COR-L47 (cell line): ENCODE measurements around the gene GINS2.

ENCODE experiments used
- DNase-seq: peaks from one replicate; lab custom pipeline; 2025; lab: John Stamatoyannopoulos, UW

GINS2 gene

DNA sequence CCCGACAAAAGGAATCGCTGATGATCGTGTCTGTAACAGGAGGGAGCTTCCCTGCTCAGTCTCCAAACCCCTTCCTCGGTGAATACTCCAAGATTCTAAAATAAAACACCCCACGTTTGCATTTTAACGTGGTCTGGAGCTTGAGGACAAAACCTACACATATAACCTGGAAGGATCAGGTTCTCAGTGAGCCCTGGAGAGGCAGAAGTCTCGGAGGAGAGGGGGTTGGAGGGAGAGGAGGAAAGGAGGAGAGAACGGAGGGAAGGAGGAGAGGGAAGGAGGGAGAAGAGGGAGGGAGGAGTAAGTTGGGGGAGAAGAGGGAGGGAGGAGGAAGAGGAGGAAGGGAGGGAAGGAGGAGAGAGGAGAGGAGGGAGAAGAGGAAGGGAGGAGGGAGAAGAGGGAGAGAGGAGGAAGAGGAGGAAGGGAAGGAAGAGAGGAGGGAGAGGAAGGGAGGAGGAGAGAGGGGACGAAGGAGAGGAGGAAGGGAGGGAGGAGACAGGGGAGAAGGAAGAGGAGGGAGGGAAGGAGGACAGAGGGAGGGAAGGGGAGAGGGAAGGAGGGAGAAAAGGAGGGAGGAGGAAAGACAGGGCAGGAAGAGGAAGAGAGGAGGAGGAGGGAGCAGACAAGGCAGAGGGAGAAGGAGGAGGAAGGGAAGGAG, 27.4 kb upstream of the GINS2 start:
- no peak for DNase-seq

DNA sequence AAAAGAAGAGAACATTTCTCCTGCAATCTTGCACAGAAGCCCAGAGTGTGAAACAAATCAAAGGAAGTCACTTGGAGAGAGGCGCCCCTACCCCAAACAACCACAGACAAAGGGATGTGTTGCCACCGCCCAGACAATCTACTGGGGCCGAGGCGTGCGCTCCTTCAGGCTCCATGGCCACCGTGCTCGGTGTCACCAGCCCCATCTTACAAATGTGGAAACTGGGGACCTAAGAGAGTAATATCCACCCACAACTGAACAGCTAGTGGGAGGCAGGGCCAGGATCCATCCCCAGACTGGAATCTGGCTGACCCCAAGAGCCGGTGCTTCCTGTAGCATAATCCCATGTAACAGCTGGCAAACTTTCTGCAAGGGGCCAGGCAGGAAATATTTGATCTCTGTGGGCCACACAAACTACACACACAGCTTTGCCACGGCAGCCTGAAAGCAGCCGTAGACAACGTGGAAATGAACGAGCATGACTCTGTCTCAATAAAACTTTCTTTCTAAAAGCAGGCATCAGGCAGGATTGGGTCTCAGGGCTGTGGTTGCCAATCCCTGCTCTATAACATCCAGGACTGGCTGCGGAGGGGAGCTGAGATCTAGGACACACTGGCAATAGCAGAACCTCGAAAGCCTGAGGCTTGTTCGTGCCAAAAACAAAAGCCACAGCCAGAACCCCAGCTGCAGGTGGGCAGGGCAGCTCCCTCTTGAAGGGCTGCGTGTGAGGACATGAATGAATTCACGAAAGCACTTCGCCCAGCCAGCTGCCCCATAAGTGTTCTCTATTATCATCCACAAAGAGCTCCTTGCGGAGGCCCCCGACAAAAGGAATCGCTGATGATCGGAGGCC, 26.6 kb upstream of the GINS2 start:
- peak; percentile 72 for DNase-seq

DNA sequence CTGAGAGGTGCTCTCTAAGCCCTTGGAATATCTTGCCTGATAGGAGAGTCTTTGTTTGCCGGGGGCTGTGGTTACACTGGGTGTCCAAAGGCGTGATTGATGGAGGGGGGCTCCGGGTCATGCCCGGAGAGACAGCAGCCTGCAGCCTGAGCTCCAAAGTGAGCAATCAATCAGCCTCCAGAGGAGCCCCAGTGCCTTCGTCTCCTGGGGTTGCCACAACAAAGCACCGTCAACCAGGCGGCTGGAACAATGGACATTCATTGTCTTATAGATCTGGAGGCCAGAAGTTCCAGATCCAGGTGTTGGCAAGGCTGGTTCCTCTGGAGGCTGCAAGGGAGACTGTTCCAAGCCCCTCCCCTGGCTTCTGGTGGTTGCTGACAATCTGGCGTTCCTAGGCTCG, 24.0 kb upstream of the GINS2 start:
- peak; percentile 95 for DNase-seq

DNA sequence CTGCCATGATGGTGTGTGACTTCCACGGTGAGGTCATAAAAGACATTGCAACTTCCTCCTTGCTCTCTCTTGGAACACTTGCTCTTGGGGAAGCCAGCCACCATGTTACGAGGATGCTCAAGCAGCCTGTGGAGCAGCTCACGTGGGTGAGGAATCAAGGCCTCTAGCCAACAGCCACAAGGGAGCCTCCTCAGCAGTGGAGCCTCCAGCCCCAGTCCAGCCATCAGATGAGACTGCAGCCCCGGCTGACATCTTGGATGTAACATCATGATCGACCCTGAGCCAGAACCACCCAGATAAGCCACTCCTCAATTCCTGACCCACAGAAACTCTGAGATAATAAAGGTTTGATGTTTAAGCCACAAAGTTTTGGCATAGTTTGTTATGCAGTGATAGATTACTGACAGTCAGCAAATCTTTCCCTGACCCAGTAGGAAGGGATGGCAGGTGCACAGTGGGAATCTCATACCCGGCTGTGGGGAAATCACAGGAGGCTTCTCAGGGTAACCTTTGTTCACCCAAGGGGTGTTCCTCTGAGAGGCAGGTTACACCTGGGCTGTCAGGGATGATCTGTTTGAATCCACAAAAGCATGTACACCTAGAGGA, 23.3 kb upstream of the GINS2 start:
- no peak for DNase-seq

DNA sequence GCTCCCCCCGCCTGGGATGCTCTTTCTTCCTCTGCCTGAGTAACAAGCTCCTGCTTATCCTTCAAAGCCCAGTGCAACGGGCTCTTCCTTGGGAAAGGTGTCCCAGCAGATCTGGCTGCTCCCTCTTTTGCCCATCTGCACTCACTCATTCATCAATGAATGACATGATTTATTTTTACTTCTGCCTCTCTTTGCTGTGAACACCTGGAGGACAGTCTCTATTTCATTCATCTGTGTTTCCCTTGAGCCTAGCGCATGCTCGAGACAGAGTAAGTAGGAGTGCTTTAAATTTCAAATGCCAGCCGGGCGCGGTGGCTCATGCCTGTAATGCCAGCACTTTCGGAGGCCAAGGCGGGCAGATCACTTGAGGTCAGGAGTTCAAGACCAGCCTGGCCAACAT, 22.0 kb upstream of the GINS2 start:
- no peak for DNase-seq

DNA sequence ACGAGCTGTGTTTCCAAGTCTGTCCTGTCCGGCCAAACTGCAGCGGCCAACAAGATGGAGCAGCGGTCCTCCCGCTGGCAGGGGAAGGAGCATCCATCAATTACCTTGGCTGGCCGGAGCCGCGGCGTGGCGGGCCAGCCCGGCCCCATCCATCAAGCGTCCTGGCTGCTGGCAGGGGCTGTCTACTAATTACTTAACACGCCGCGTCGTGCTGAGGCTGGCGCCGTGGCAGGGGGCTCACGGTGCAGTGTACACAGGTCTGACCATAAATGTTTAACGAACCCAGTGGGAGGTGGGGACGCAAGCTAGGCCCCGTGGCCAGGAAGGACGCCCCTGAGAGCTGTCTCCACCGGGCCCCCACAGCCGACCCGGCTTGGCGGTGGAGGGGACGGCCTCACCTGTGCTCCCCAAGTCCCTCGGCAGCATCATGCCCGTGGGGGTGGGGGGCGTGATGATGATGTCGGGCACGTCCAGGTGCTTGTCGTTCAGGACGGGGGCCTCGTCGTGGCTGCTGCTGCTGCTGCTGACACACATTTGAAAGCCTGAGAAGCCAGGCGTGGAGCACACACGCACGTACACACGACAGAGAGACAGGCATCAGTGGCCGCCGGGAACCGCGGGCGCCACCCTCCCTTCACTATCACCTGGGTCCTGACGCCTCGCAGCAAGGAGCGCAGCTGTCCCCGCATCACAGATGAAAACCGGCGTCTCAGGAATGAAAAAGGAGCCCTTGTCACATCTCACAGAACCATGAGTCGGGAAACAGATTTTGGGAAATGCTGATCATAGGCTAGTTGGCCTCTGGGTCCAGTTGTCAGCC, 21.2 kb upstream of the GINS2 start:
- peak; percentile 93 for DNase-seq

DNA sequence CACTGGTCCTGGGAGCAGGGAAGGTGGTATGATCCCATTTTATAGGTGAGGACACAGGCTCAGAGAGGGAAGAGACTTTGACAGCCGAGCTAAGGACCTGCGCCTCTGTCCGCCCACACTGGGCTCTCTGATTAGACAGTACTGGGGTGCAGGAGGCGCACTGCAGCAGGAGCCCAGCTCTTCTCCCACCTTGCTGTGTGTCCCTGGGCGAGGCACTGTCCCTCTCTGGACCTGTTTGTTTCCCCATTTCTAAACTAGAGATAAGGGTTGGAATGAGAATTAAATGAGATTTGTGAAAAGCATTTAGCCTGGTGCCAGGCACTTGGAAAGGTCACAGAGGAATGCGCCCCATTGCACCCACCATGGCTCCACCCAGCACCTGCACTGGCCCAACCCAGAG, 19.6 kb upstream of the GINS2 start:
- DNase-seq = no peak

DNA sequence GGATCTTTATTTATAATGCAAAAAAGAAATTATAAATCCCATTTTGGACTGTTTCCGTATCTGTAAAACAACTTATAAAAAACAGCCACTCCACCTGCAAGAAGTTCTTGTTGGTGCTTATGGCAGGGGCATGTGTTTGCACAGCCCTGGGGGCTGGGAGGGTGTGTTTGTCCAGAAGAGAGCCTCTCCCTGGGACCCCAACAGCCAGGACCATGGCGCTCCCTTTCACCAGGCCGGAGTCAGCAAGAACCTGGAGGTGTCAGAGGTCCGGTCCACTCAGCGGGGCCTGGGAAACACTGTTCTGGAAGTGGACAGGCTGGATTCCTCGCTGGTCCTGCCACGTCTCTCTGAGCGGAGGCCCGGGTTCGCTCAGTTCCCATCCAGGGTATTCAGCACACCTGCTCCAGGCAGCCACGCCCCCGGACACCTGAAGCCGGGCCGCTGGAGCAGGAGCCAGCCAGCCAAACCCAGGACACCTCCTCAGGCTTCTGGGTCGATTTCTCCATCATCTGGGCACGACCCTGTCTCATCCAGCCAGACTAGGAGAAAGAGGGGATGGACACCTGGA, 18.9 kb upstream of the GINS2 start:
- peak; percentile 43 for DNase-seq

DNA sequence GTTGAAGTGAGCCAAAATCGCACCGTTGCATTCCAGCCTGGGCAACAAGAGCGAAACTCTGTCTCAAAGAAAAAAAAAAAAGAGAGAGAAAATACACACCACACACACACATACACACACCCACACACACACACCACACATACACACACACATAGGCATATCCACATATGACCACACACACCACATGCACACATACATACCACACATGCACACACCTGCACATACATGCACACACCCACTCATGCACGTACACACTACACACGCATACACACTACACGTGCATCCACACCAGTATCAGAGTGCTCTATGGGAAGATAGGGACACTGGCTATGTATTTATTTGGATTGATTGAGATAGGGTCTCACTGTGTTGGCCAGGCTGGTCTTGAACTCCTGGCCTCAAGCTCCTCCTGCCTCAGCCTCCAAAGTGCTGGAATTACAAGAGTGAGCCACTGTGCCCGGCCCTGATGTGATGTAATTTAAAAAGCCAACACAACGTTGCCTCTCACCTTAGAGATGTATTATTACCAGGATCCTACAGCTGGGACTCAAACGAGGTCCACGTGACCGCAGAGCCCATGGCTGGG, 17.8 kb upstream of the GINS2 start:
- DNase-seq = no peak

DNA sequence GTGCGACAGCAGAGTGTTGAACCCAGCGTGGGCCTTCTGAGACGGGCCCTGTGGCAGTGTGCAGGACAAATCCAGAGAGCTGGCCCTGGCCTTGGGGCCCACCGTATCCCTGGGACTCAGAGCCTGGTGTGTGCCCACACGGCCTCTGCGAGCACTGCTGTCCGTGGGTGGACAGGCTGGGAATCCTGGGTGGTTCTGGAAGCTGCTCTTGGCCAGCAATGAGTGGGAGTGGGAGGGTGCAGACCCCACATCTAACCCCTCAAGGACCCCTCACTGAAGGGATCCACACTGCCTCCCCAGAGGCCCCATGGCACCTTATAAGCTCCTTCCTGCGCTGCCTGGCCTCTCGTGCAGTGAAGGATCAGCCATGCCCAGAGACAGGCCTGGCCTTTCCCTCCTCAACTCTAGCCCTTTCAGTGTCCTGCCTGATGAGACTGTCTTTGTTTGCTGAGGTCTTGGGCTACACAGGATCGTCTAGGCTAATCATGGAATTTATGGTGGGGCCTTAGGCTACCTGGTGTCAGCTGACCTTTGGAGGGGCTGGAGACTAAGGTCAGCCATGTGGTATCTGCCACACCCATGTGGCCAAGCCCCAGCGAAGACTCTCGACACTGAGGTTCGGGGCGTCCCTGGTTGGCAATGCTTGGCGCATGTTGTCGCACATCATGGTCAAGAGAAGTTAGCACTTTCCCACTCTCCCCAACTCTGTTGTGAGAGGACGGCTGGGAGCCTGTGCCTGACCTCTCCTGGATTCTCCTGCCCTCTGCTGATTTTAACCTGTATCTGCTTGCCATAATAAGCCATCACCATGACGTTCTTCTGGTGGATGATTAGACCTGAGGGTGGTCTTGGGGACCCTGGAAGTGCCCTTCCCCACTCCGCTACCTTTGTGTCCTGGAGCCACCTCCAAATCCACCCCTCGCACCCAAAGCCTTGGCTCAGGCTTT, 16.4 kb upstream of the GINS2 start:
- no peak for DNase-seq

DNA sequence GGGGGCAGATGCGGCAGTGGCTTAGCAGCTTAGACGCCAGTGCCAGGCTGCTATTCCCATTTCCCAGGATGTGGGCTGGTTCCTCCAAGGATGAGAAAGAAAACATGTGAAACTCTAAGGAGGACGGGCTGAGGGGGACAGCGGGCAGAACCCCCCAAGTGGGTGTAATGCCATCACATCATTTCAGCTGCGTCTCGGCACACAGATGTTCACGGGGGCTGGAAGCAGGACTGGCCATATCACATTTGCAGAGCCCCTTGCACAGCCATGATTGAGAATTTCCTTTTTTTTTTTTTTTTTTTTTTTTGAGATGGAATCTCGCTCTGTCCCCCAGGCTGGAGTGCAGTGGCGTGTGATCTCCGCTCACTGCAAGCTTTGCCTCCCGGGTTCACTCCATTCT, 15.3 kb upstream of the GINS2 start:
- no peak for DNase-seq

DNA sequence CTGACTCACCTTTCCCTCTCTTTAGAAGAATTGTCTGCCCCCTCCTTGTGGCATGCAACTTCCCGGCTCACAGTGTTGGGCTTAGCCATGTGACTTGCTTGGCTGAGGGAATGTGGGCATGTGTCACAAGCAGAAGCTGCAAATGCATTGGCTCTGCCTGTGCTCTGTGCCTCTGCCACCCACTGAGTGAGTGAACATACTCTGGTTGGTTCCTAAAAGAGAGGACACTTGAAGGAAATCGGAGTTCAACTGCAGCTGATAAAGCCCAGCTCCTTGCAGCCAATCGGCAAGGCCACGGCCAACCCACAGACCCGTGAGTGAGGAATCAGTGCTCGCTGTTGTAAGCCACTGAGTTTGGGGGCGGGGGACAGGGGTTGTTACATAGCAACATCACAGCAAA, 10.9 kb upstream of the GINS2 start:
- no peak for DNase-seq

DNA sequence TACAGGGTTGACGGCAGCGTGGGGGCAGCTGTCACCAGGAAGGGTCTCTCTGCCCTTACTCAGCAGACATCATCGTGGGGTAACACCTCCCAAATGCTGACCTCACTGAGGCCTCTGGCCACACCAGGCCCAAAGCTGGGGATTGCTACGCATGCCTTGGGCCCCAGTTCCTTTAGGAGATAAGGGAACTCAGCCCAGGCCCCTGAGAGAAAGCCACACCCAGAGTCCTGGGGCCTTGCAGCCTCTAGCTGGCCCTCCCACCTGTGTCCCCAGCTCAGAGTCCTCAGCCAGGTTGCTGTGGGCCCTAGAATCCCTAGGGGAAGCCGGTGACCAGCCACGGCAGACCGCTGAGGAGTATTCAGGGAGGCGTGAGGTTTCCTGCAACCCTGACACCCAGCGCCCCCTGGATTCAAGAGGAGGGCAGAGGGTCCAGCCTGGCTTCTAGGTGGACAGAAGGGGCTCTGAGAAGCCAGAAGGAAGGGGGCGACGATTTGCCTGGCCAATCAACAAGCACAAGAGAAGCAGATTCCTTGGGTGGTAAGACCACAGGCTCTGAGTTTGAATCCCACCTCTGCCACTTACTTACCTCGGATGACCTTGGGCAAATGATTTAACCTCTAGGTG, 10.3 kb upstream of the GINS2 start:
- DNase-seq = no peak

DNA sequence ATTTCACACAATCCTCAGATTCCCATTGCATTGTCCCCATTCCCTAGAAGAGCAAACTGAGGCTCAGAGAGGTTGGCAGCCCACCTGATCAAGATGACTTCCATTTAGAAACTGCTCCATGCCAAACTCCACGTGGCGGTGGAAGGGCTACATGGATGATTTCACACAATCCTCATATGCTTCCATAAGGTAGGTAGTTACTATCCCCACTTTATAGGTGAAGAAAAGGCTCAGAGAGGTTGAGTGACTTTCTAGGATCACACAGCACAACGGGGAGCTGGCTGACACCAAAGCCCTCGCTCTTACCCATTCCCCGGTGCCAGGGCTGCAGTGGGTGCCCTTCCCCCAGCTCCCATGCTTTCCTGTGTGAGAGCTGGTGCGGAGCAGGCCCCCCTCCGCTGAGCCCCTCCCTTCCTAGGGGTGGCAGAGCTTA, 9.7 kb upstream of the GINS2 start:
- DNase-seq = no peak

DNA sequence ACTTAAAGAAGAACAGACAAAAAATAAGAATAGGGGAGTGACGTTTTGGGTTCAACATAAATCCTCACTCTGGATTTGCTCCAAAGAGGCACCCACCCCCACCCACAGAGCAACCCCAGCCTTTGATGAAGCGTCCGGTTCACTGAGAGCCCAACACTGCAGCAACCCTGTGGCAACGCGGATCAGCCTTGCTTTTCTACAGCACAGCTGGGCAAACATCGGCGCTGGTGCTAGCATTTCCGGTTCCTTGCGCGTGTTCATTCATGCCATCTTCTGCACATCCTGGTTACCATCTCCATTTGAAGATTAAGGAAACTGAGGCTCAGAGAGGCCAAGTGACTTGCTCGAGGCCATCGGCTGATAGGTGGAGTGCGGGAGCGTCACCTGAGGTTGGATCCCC, 8.7 kb upstream of the GINS2 start:
- DNase-seq = peak; percentile 51

DNA sequence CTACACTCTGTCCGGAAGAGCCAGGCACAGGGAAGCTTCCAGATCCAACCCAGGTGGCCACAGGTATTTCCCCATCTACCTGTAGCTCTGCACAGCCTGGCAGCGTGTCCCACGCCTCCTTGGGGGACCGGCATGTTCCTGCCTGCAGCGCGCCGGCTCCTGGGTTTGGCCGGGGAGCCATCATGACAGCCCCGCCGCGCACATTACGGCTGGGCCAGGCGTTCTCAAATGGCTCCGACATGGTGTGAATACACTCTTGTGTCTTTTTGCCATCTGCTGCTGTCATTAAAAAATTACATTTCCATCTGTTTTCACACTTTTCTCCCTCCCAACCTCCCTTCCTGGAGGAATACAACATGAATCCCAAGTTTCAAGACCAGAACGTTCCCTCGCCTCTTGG, 8.0 kb upstream of the GINS2 start:
- DNase-seq = no peak

DNA sequence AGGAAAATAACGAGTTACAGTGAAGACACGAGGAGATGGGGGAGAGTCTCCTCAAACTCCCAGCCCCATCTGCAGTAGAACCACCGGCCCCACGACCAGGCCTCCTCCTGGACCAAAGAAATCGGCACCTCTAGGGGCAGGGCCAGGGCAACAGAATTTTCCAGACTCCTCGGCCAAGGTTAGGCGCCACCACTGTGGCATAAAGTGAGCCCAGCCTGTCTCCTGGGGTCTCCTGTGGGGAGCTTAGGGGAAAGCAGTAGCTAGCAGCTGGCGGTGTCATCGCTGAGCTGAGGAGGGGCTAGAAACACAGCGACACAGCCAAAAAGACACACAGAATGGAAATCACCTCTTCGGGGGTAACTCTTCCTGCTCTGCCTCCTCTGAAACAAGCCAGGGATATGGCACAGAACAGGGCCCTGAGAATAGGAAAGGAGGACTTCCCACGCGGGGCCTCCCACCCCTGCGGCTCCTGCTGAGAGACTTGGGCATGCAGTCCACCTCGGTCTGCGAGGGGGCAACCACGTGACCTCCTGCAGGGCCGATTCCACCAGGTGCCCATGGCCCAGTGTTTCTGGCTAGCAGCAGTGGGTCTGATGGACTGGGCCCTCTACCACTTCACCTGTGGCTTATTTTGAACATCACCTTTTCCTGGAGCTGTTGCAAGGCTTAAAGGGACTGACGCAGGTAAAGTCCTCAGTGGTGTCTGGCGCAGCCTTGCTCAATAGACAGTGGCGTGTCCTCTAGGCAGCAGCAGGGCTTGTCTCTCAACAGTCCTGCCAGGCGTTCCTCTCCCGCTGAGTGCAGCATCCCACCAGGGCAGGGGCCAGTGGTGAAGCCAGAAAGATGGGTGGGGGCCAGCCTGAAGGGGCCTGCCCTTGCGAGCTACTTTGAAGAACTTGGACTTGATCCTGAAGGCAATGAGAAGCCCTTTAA, 6.7 kb upstream of the GINS2 start:
- no peak for DNase-seq

DNA sequence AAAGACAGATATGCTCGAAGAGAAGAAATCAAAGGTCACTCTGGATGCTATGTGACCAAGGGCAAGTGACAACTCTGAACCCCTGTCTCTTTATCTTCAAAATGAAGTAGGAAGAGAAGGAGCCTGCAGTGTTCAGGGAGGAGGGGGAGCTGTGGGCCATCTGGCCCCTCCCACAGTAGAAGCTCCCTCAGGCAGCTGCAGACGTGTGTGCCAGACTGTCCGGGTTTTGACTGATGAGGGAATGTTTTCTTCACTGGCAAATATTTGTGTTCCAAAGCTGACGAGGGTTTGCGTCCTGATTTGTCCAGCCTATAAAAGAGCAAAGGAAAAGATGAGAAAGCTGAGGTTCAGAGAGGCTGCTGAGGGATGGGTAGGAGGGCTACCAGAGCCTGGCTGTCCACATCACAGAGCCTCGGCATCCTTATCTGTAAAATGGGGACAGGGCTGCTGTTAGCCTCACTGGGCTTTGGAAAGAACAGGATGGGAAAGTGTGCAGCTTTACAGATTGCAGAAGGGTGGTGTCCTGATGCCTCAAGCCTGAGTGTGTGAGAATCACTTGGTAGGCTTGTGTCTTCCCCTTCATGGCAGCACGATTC, 1.8 kb upstream of the GINS2 start:
- DNase-seq = peak; percentile 30

DNA sequence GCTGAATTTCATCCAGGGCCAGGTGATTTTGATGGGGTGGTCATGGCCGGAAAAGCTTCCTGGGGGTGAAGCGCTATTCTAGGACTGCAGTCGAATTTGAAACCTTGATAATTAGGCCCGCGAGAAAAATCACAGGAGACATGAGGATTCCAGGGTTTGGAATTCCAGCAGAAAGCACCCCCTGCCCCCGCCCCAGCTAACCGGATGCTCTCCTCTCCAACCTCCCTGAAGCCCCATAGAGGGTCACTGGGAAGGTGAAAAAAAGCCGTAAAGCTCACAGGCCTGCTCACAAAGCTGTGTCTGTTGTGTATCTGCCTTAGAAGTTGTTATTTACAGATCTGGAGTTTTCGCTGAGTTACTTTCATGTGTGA, 1.2 kb upstream of the GINS2 start:
- no peak for DNase-seq
